HG03045 (cell line): ENCODE measurements around the gene MRPL23.

ENCODE experiments used
- ATAC-seq: cut with Tn5 transposase; IDR thresholded peaks from one replicate; pipeline ENCODE4 v1.9.1; 2021; ENCODE audit warnings: mild to moderate bottlenecking, moderate library complexity; ENCODE audit not compliant: unreplicated experiment

MRPL23 gene

GRCh38 chr11:1952806-1953482 is 5.8 kb downstream of the MRPL23 start:
- no peak for ATAC-seq

GRCh38 chr11:1953489-1954266 is 6.5 kb downstream of the MRPL23 start:
- ATAC-seq, result no peak

GRCh38 chr11:1958367-1958766 is 11.2 kb downstream of the MRPL23 start:
- no peak for ATAC-seq

GRCh38 chr11:1959786-1960185 is 12.7 kb downstream of the MRPL23 start:
- no peak for ATAC-seq

GRCh38 chr11:1963864-1964263 is 16.7 kb downstream of the MRPL23 start:
- no peak for ATAC-seq

GRCh38 chr11:1964348-1964747 is 17.2 kb downstream of the MRPL23 start:
- no peak for ATAC-seq

- no peak for ATAC-seq
Measured at GRCh38 chr11:1964955-1965354, 17.8 kb downstream of the MRPL23 start.

- no peak for ATAC-seq
Measured at GRCh38 chr11:1966531-1966930, 19.4 kb downstream of the MRPL23 start.

- ATAC-seq, result no peak
Measured at GRCh38 chr11:1967641-1968225, 20.6 kb downstream of the MRPL23 start.

- ATAC-seq, result no peak
Measured at GRCh38 chr11:1968454-1969002, 21.4 kb downstream of the MRPL23 start.

- ATAC-seq, result no peak
Measured at GRCh38 chr11:1969035-1969434, 21.9 kb downstream of the MRPL23 start.

GRCh38 chr11:1969776-1970175 is 22.6 kb downstream of the MRPL23 start:
- no peak for ATAC-seq

GRCh38 chr11:1970956-1971355 is 23.8 kb downstream of the MRPL23 start:
- ATAC-seq, result no peak

GRCh38 chr11:1975185-1975584 is 28.1 kb downstream of the MRPL23 start:
- no peak for ATAC-seq

- ATAC-seq, result no peak
Measured at GRCh38 chr11:1978720-1979473, 31.8 kb downstream of the MRPL23 start.

- ATAC-seq, result no peak
Measured at GRCh38 chr11:1979607-1980006, 32.5 kb downstream of the MRPL23 start.

- ATAC-seq, result no peak
Measured at GRCh38 chr11:1982873-1983600, 35.9 kb downstream of the MRPL23 start.

- no peak for ATAC-seq
Measured at GRCh38 chr11:1983601-1983961, 36.4 kb downstream of the MRPL23 start.

GRCh38 chr11:1987024-1987423 is 39.9 kb downstream of the MRPL23 start:
- ATAC-seq, result no peak

- no peak for ATAC-seq
Measured at GRCh38 chr11:1988174-1988573, 41.0 kb downstream of the MRPL23 start.
